SK-N-DZ (cell line): Measurements from ENCODE around the gene SMURF1.

Source experiments
- DNase-seq: peaks from one replicate; pipeline ENCODE4 v3.0.0-alpha.2; 2015; ENCODE audit warnings: low spot score

SMURF1 gene

DNA sequence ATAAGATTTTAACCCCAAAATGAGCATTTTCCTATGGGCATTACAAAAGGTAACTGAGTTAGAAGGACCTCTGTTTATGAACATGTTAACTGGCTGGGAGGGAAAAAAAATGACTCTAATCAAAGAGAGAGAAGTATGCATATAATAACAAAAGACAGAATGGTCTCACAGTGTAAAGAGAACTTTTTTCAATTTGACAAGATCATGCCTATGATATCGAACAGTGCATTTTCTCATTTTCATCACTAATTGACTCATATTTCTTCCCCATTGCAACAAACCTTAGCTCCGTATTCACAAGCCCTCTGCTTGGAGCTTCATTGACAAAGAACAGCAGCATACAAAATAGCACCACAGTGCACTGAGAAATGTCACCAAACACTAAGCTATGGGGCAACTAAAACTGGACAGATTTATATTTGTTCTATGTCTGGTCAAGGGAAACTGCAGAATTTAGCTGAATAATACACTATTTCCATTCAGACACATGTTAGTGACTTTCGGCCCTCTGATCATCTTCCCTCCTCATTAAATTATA, 45.6 kb downstream of the SMURF1 start:
- no peak for DNase-seq

DNA sequence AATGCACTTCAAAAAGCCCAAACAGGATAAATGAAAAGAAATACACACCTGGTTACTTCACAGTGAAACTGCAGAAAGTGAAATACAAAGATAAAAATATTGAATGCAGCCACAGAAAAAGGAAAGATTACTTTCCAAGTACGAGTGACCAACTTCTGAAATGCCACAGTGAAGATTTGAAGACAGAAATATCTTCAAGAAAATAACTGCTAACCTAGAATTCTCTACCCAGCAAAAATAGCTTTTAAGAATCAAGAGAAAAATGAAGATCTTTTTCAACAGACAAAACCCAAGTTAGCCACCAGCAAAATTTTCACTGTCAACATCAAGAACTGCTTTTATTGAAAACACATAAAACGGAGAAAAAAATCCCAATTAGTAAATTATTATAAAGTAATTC, 46.2 kb downstream of the SMURF1 start:
- DNase-seq, result no peak

DNA sequence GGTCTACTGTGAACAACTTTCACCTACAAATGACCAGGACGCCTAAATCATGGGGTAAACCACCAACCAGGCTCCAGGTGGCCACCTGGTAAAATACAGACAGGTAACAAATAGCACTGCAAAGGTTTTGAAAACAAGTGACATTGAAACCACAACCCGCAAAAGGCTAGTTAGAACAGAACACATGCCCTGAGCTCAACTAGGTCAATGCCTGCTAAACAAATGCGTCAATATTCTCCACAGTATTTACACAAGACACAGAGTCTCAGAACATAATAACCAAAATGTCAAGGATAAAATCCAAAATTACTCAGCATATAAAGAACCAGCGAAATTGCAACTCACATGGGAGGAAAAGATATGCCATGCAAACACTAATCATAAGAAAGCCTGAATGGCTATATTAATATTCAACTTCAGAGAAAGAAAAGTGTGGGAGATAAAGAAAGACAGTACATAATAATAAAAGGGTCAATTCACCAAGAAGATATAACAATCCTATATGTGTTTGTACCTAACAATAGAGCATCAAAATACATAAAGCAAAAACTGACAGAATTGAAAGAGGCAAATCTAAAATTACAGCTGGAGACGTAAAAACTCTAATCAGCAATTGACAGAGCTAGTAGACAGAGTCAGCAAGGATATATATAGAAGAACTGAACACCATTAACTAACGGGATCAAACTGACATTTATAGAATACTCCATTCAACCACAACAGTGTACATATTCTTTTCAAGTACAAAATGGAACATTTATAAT, 47.6 kb downstream of the SMURF1 start:
- no peak for DNase-seq

DNA sequence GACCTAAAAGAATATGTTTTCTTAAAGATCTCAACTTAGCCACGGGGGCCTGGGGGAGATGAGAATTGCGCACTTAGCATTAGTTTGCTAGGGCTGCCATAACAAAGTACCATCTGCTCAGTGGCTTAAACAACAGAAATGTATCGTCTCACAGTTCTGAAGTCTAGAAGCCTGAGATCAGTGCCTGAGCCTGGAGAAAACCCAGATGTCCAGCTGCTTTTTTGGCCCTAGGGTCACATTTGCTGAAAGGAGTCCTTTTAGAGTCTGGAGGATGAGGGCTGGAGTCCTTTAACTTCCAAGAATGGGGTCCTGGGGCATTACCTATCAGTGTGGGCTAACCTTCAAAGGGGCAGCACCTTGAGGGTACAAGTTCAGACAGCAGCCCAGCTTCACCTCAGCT, 48.2 kb downstream of the SMURF1 start:
- DNase-seq, result no peak

DNA sequence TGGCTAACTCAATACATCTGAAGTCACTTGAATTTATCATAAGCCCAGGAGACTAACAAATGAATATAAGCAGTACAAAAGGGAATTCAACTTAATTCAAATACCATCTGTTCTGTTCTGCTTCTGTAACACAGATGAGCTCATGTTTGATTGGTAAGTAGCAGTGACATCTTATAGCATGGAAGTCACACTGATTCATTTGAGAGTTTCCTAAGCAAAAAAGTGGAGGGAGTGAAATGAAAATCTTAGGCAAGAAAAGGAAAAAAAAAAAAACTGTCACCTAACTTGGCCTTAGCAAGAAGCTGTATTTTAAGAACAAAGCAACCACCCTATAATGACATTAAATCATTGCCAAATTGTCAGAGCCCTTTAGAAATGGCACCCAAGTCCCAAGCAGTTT, 49.5 kb downstream of the SMURF1 start:
- no peak for DNase-seq

DNA sequence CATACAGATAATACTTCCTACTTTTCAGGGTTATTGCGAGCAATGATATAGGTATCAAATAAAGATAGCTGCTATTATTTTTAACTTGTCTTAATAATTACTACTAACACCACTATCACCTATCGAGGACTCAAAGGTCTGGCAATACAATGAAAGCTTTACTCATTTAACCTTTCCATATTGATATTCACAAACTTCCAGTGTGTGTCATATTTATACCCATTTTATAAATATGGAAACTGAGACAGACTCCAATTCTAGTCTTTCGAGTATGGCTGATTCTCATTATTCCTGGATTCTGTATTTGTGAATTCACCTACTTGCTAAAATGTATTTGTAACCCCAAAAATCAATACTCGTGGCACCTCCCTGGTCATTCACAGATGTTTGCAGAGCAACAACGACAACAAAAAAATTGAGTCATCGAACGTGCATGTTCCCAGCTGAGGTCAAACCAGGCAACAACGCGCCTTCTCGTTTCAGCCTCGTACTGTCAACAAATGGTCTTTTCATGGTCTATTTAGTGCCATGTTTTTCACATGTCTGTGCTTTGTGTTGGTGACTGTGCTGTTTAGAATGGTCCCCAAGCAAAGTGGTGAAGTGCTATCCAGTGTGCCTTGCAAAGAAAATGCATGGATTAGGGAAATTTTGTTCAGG, 51.7 kb downstream of the SMURF1 start:
- no peak for DNase-seq

DNA sequence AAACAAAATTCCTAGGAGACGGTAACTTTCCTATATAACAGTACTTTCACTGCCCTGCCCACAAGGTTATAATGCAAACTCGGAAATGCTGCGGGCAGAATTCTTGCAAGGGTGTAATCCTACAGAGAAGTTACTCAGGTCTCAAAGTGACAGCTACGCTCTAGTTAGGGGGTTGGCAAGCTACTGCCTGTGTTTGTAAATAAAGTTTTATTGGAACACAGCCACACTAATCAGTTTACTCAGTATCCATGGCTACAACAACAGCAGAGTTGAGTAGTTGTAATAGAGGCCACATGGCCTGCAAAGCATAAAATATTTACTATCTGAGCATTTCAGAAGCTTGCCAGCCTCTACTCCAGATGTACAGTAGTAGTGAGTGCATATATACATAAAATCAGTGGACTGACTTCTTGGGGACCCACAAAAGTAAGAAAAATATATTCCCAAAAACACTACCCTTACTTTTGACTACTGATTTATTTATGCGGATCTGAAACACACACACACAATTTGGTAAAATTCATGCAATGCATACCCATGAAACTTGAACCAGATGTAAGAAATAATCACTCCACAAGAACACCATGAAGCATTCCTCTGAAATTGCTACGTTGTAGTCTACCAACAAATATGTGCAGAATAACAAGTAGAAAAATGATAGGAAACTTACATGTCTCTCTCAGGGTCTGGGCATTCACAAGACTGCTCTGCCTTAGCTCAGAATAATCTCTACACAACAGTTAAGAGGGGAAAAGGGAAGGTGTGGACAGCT, 53.0 kb downstream of the SMURF1 start:
- no peak for DNase-seq

DNA sequence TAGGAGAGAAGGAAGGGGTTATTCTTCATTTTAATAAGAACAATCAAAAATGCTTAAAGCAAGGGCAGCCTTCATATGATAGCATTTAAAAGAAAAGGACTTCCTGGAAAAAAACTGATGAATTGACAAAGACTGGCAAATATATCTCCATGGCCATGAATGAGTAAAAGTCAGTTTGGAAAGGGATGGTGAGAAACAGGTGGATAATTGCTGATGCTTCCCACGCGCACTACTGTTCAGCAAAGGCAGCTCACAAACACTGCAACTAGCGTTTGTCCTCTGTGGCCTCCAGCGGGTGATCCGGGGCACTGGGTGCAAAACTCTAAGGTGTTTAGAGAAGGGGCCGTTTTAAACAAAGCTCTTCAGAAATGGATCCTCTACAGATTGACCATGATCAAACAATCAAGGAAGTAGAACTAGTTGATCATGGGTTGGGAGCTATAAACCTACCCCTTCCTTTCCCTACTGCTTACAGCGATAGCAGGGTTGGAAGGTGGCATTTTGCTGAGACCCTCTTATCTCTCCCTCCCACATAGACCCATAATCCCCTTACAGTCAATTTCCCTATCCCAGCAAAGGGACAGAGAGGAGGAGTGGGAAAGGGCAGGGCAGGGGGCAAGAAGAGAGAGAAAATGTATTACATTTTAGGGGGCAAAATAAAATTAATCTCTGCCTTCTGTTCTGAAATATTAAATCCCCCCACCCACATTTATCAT, 53.8 kb downstream of the SMURF1 start:
- no peak for DNase-seq

DNA sequence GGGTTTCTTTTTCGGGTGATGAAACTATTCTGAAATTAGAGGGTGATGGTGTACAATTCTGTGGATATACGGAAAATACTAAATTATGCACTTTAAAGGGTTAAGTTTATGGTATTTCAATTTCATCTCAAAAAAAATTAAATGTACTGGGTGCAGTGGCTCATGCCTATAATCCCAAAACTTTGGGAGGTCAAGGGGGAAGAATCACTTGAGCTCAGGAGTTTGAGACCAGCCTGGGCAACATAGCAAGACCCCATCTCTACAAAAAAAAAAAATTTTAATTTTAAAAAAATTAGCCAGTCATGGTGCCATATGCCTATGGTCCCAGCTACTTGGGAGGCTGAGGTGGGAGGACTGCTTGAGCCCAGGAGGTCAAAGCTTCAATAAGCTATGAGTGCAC, 57.0 kb downstream of the SMURF1 start:
- no peak for DNase-seq

DNA sequence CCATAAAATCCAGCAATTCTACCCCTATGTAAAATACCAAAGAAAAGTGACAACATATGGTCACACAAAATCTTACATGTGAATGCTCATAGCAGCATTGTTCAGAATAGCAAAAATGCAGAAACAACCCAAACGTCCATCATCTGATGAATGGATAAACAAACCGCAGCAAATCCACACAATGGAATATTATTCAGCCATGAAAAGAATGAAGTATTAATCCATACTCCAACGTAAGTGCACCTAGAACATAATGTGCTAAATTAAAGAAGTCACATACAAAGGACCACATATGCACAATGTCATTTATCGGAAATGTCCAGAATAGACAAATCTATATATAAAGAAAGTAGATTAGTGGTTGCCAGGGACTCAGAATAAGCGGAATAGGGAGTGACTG, 57.4 kb downstream of the SMURF1 start:
- no peak for DNase-seq

DNA sequence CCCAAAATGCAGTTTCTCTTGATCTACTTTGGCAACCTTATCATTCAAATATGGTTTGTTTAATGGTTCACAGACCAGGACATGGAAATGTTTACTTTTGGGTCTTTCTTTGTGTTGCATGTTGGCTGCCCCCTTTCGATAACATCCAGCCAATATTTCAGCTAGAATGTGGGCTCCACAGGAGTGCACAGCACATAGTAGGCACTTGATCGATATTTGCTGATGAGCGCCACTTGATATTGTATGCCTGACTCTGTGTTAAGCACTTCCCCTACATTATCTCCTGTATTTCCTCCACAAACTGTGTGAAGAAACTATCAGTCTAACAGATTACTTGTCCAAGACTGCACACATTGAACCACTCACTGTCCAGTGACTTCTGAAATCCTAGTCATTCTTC, 60.2 kb downstream of the SMURF1 start:
- no peak for DNase-seq

DNA sequence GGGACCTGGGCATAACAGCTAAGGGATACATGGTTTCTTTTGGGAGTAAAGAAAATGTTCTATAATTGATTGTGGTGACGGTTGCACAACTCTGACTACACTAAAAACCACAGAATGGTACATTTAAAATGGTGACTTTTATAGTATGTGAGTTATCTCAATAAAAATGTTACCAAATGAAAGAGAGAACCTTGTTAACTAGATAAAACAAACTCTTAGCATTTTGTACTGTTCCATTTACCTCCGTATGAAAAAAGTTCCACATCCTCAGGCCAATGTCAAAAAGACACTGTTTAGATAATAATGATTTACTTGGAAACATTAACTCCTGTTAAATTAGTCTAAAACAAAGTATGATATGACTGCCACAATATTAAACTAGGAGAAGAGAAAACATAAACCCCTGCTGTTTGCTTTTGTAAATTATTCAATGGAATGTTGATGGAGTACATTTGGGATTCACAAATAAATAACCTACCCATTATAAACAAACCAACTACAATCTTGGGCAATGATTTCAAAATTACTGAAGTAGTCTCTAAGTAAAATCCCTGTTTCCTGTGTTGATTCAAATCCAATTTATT, 60.7 kb downstream of the SMURF1 start:
- no peak for DNase-seq

DNA sequence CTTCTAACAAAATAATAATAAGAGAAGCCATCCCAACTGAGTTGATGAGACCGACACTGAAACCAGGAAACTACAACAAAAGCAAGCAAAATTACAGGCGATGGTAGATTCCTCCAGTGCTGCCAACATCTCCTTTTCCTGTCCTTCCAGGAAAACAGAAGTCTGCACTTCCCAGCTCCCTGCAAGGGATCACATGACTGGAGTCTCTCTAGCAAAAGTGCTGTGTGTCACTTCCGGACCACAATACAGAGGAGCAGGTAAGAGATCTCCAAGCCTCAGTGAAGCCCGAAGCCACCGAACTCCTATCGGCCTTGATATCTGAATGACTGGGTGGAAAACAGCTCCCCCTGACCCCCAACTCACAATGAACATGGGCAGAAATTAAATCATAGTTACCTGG, 63.2 kb downstream of the SMURF1 start:
- DNase-seq, result no peak

DNA sequence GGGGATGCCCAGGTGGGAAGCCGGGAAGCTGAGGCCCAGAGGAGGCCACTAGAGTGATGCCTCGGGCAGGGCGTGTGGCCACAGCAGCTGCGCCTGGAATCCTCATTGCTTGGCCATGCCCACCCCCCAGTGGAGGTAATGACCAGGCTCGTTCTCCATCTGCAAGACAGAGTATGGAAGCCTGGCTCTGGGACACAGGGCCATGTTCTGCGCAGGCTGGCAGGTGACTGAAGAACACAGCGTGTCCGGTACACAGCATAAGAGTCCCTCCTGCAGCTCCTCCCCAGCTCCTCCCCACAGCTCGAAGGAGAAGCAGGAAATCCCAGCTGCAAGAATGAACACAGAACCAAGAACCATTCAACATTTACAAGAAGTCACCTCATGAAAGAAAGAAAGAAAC, 64.8 kb downstream of the SMURF1 start:
- DNase-seq, result no peak

DNA sequence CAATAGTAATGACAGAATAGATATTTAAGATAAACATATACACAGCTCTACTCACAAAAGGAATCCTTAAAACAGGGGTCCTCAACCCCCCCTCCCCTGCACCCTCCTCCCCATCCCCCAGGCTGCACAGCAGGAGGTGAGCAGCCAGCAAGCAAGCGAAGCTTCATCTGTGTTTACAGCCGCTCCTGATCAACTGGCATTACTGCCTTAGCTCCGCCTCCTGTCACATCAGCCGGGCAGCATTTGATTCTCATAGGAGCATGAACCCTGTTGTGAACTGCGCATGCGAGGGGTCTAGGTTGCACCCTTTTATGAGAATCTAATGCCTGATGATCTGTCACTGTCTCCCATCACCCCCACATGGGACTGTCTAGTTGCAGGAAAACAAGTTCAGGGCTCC, 65.5 kb downstream of the SMURF1 start:
- peak; percentile 18 for DNase-seq

DNA sequence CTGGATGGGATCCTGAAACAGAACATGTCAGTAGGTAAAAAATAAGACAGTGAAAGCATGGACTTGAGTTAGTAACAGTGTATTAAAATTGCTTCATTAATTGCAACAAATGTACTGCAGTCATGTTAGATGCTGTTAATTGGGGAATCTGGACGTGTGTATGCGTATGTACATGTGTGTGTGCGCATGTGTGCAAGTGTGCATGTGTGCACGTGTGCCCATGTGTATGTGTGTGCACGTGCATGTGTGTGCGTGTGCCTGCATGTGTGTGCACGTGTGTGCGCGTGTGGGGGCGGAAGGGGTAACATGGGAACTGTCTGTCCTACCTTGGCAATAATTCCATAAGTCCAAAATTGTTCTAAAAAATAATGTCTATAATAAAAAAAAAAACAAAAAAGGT, 67.3 kb downstream of the SMURF1 start:
- DNase-seq, result no peak

DNA sequence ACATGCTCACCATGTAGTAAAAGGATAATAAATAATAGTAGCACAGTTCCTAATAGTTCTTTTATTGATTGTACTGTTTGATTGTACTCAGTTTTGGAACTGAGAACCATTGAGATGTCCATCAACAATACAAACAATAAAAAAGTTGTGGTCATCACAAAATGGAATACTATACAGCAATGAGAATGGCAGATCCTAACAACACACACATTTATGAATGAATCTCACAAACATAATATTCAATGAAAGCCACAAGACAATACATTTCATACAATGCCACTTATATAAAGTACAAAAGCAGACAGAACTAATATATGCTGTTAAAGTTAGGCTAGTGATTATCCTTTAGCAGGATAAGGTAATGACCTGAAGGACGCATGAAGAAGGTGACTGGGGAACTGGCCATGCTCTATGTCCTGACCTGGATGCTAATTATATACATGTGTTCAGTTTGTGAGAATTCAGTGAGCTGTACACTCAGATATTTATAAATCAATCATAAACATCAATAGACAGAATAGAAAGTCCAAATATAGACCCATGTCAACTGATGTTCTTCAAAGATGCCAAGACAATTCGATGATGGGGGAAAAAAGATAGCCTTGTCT, 70.0 kb downstream of the SMURF1 start:
- no peak for DNase-seq

DNA sequence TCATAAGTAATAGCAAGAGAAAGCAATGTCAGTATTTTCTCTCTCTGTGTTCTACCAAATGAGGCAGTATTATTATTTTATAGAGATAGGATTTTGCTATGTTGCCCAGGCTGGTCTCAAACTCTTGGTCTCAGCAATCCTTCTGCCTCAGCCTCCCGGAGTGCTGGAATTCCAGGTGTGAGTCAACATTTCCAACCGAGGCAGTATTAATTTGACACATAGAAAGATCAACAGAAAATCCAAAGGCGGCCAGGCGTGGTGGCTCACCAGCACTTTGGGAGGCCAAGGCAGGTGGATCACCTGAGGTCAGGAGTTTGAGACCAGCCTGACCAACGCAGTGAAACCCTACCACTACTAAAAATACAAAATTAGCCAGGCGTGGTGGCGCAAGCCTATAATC, 71.8 kb downstream of the SMURF1 start:
- no peak for DNase-seq

DNA sequence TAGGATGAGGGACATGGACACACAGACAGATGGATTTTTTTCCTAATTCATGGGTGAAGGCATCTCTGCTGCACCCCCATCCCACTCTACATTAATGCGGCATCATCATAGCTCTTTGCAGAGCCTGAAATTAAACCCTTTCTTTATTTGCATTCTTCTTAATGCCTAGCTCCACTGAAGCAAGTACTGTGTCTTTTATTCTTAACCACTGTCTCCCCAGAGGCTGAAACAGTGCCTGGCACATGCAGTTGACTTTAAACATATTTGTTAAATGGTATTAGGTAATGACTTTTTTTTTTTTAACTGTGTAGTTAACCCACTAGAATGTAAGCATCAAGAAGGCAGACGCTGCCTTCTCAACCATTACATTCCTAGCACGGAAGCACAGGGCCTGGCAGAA, 73.5 kb downstream of the SMURF1 start:
- no peak for DNase-seq

DNA sequence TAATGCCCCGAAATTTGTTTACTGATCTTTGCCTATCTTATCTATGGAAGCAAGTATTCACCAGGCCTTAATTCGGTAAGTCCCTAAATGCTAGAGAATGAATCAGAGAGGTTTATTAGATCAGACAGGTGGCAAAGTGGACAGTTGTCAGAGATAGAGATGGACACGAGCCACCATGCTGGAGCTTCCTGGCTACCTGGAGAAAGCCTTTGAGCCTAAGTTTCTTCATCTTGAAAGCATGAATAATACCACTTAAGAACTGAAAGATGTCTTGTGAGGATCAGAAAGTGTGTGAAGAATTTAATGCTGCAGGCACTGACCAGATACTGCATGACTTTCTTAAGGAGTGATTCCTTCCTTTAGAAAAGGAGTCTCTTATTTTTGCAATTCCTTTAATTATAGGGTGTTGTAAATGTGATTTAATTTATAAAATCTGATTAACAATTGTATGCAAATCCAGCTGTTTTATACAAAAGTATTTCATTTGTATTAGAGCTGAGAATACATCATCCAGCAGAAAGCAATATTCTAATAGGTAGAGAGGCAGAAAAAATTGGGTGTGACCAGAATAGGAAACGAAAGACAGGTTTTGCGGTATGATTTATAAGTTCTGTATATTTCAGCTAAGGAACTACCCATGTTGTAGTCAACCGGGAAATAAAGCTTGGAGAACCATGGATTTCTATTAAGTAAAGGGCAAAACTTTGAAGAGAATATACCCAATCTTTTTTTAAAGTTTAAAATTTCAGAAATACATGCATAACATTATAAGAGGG, 82.7 kb downstream of the SMURF1 start:
- DNase-seq, result no peak
